Right renal cortex interstitium (tissue), 3 donors: ENCODE measurements around the gene CDH8. TPM values are rescaled to one million over a fixed set of nuclear protein-coding genes. Genes with fewer than 3 reads are reported as not detected.
"Not testable (repeated sequence)": the region's sequence is repeated elsewhere in the genome, so short reads cannot be mapped to it uniquely, and the experiment has no call there.

ENCODE experiments used
- DNase-seq, 3 donors: peaks; one replicate each; pipeline ENCODE4 v3.0.0-alpha.2; 2013; ENCODE audit warnings: low read depth in 3 of 3, low spot score in 2 of 3
- polyA plus RNA-seq, 3 donors: library from polyadenylated mRNA; unstranded; fragments of 120-200 nt; gene quantifications; one replicate each; pipeline ENCODE4 v1.2.1, GENCODE V29; 2013; ENCODE audit not compliant: insufficient read length in 3 of 3

Gene CDH8
- polyA plus RNA-seq, 3 donors = 4.4 to 5.5 (median 5.2) TPM

DNA sequence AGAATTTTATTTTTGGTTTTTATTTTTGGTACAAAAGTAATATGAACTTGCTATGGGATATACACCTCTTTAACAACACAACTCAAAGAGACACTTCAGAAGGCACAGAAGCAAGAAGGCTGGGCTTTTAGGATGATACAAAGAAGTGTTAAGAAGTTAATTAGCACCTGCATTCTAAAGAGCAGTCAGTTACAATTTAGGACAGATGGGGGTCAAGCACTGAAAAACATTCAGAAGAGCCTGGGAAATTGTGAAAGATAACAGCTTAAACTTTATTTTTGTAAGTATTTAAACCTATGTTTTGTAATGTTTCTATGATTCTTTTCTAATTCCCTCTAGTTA, 163.5 kb downstream of the CDH8 start:
- no peak for DNase-seq

DNA sequence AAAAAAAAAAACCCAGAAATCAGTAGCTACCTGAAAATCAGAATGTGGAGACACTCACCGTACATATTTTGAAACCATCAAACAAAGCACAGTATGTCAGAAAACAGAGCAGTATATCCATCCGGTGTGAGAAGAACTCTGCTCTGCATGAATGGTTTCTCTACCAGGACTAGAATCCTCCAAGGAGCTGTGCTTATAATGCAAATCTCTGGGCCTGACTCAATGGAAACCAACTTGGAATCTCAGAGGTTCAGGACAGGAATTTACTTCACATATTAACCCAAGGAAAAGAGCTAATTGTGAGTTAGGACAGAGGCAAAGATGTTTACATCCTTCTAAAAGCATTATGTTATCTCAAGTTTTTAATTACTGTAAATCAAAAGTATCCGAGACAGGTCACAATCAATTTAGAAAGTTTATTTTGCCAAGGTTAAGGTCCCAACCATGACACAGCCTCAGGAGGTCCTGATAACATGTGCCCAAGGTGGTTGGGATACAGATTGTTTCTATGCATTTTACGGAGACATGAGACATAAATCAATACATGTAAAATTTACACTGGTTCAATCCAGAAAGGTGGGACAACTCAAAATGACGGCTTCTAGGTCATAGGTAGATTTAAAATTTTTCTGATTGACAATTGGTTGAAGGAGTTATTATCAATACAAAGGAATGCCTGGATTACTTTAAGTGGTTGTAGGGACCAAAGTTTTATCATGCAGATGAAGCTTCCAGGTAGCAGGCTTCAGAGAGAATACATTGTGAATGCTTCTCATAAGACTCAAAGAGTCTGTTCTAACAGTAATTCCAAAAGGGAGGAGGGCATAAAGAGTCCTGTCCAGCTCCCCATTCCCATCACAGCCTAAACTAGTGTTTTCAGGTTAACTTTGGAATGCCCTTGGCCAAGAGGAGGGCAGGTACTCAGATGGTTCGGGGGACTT, 164.1 kb downstream of the CDH8 start:
- no peak for DNase-seq

DNA sequence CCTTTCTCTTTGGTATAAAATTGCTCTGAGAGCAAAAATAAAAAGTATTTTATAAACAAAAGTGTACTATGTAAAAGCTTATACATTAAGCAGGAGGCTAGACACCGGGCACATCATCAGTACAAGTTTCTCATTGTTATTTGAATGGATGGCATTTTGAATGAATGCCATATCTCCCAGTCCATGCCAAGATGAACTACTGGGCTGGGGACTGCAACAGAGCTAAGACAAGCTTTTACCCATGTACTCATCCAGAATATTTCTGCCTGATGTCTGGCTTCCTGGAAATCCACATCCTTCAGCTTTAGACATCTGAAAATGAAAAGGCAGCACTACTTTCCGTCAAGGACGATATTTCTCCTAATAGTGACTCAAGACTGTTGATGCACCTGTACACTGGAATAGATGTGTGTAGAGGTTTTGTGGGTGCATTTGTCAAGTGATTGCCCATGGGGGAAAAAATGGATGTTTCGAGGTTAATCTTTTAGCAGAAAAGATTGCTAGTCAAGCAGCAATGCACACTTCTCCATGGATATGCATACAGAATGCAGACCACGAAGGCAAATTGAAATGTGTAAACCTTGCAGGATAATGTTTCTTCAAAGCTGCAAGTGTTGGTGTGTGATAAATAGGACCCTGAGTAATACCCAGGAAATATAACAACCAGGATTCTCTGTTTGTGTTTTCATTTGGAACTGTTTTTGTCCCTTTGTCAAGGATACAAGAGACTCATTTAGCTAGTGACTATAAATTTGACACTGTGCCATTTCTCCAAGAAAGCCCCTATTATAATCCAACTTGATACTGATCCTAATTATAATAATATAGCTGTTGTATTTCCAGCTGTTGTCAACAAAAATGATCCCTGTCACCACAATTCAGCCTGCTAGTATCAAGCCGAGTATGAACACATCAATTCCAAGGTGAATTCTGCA, 173.8 kb downstream of the CDH8 start:
- DNase-seq = no peak

DNA sequence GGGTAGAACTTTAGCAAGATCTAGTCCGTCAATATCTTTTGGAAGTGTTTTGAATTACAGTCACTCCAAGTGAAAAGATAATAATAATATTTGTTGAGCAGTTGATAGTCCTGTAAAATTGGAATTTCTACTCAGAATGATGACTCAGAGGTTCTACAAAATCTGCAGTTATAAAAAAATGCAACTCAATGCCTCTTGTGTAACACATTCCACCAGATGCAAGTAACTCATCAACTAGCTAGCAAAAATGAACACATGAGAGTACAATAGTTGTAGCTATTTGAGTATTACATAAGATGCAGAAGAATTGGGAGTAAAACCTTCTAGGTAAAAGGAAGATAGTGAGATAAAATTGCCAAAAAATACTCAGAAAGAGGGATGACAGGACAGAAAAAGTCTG, 177.2 kb downstream of the CDH8 start:
- no peak for DNase-seq

DNA sequence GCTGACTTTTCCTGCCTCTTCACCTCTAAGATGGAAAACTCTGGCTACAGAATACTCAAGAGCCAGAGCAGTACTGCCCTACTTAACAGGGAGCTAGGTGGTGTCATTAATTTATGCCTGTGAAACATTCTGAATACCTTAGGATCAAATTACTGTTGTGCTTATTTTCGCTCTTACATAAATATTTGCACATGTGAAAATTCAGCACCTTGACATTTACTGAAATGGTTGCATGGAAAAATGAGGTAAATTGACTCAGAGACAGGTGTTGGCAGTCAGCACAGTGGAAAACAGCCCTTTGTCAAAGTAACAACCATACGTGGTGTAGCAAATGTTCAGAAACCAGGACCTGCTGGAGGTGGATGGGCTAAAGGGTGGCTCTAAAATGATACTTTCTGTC, 193.6 kb downstream of the CDH8 start:
- no peak for DNase-seq

DNA sequence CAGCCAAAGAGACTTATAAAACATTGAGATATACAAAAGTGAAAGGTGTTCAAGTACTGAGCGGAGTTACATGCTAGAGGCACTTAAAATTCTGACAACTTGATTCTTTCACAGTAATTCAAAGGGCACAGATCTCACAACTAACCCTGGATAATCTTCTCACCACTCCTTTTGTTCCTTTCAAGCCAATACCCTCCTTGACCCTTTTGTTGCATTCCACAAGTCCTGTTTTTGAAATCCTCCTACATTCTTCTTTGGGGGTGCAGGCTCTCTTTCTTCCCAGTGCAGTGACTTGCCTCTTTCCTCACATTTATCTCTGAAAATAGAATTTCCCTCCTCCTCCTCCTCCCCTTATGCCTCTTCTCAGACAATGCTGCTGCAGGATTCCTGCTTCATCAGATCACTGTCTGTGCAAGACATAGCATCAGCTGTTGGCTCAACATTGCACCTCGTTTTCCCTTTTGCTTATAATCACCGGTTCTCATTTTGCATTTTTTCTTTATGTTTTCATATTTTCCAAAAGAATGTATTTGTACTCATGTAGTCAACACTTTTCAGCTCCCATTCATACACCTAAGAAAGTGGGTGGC, 199.3 kb downstream of the CDH8 start:
- no peak for DNase-seq

DNA sequence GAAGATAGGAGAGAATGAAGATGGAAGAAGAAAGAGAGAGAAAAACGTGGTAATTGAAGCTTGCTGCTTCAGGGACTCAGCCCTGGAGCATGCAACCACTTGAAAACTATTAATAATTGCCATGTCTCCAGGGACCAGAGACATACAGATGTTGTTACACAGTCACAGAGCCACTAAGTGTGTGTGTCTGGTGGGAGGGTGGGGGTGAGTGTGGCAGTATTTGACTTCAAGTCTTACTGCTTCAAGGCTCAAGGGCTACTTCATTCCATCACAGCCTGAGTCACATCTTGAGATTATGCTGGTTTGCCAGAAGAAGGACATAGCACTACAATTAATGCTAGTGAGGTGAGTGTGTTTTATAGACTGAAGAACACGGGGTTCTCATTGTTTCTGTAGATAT, 202.2 kb downstream of the CDH8 start:
- DNase-seq = no peak

DNA sequence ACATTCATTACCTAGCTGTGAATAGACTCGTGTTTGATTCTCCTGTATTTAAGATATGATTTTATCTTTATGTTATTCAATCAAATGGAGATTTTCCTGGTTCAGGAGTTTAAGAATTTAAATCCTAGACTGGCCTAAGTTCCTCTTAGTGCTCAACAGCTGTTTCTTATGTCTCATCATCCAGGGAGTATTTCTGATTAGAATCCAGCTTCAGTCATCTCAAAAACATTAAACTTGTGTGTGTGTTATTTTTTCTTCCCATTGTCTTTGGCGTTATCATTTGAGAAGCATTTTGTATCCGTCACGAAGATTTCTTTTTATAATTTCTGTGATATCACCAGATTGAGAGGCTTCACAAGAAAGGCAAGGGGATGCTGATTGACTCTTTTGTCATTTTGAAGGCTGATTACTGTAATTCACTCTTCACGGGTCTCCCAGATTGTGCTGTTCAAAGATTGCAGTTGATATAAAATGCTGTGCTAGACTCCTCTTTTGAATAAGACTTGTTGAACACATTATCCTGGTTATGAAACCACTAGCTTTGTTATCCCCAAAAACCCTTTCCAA, 204.8 kb downstream of the CDH8 start:
- no peak for DNase-seq

DNA sequence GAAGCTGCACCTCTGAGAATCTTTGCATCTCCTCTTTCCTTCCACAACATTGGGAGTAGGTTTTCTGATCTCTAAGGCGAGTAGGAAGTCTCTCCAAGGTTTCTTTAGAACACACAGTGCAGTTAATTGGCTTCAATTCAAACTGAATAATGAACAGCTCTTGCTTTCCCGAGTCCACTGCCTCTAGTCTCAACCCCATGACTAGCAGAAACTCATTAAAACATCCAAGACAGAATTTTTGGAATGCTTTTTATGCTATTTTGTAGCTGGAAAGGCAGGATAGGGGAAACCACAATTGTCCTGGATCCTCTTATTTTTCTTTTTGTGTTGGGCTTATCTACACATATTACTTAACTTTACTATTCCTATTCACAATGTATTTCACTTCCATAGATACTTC, 206.6 kb downstream of the CDH8 start:
- no peak for DNase-seq

DNA sequence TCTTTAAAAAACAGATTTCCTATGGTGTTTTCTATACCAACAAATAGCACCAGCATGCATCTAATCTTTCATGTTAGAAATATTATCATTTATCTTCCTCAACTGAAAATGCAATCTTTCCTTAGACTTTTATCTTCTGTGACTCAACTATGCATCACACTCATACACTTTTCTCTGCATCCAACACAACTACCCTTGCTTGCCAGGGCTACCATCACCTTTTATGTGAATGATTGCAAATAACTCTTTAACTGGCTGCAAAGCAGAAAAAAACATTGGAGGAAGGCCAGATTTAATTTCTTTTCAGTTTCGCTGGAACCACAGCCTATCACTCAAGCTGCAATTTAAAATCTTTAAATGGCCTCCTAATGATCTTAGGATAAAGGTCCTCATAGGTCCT, 212.9 kb downstream of the CDH8 start:
- no peak for DNase-seq

DNA sequence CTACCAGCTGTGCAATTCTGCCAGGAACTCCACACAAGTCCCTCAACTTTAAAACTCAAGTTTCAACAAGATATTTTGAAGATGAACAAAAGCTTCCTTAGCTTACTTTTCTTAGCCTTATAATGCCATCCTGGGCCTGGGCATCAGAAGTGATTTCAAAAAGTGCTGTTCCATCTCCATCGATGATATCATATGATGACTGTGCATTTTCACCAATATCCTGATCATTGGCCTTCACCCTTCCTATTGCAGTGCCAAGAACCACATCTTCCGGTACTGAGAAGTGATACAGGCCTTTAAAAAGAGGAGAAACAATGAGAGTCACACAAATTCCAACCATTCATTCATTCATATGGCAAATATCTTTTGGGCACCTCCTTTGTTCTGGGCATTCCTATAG, 215.4 kb downstream of the CDH8 start:
- DNase-seq = no peak

DNA sequence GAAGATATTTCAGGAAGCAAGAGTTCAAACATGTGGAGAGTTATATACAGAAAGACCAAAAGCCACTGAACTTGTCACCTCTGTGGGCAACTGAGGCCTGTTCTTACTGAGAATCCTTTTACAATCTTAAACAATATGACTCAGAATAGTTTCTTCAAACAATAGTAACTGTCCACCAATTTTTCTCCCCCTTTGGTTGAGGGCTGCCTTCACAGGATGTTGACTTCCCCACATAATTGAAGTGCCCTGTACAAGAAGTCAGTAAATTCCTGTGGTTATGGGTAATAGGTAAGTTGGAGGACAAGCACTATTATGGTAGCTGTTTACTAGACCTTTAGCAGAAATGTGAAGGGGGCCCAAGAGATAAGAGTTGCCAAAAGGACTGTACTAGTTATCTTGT, 215.8 kb downstream of the CDH8 start:
- DNase-seq = no peak

DNA sequence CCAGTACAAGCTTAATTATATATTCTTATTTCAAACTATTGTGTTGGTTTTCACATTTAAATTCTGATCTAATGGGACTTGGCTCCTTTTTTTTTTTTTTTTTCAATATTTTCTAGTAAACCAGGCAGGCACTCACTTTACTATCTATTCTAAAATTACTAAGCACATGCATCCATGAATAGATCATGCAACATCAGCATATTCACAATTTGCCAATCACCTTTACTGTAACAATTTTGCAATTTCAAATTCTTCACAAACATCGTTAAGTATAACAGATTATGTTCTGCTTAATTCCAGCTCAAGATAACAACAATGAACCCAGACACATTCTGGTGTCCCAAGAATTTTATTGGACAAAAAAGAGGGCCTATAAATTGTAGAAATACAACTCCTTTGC, 217.4 kb downstream of the CDH8 start:
- DNase-seq = no peak

DNA sequence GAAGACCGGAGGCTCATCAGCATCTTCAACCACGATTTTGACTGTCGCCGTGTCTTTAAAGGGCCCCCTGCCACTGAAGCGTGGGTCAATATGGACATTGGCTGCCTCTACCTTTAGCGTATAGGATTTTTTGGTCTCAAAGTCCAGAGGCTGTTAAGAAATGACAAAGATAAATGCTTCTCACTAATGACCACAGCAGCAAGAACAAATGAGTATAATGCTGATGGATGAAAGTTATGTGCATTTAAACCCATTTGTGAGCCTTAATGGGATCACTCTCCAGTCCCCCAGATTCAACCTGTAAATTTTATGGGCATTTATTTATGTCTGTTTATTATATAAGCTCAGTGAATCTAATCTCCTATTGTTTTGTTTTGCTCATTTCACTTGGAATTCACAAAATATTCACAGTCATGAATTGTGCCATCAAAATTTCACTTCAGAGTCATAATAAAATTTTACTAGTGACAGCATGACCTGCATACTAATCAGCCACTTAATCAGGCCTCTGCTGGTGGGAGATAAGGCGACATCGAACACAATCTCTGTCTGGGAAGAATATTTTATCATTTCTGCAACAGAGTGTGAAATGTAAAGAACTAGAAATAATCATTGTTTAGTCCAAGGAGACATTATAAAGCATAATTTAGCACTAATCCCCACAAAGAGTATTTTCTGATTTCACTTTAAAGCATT, 218.5 kb downstream of the CDH8 start:
- no peak for DNase-seq

DNA sequence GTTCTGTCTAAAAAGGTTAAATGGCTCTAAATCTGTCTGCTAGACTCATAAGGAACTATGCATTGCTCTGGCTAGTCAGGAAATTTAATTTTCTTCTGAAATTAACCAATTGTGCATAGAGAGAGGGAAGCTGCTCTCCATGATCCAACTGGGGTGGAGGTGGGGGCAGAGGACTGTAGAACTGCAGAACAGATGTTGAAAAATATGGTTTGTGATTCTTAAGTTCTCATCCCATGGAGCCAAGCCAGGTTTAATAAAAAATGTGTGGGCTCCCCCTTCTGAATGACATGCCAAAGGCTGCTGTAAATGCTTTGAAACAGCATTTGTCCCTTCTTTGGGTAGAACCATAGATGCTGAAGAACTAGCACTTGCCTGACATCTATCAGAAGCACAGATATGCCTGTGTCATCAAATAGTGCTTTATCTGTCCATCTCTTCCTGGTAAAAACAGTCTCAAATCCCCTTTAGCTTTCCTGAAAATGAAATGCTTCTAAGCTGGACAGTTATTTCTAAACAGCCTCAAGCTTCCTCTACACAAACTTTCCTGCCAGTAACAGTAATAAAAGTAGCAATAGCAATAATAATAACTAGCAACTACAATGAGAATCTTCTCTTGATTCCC, 221.4 kb downstream of the CDH8 start:
- no peak for DNase-seq

DNA sequence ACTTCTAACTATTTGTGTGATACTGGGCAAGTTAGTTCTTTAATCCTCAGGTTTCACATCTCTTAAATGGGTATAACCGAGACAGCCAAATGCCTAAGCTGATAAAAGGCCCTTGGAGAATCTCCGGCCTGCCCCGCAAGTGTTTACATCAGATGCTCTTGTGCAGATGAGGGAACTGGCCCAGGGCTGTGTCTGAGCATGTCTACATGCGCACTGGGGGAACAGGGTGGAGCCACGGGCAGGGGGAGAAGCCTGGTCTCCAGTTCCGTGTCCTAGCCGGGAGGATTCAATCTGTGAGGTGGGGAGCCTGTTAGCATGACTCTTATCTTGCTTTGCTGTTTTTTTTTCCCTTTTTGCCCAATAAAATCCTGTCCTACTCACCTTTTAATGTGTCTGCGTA, 222.9 kb downstream of the CDH8 start:
- no peak for DNase-seq

DNA sequence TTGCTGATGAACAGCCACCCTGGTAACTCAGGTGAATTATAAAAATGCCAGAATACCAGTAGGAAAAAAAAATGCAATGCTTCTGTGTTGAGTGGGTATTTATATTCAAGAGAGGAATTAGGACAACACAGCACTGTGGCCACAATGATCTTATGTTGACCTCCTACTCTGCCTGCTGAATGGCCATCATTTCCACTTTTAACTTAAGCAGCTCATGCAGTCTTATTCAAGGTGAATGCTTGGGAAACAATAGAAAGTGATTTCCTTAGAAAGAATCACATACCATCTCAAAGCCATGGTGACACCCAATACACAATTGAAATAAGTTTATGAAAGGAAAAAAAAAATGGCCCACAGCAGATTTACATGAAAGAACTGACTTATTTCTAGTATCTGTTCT, 224.0 kb downstream of the CDH8 start:
- no peak for DNase-seq

DNA sequence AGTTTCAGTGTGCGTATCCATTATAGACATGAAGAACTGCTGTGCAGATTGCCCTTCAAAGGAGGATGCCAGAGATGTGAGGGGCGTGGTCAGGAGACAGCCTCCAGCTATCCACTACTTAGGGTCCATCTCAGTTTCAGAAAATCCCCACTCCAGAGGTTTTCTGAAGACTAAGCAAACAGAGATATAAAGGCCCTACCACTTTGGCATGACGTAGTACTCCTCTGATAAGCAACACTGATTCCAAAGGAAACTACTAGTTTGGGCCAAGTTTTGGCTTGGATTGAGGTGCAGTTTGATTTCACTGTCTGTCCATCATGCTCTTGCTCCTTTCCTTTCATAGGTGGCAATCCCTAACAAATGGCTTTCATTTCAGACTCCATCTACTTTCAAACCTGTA, 228.7 kb downstream of the CDH8 start:
- no peak for DNase-seq

DNA sequence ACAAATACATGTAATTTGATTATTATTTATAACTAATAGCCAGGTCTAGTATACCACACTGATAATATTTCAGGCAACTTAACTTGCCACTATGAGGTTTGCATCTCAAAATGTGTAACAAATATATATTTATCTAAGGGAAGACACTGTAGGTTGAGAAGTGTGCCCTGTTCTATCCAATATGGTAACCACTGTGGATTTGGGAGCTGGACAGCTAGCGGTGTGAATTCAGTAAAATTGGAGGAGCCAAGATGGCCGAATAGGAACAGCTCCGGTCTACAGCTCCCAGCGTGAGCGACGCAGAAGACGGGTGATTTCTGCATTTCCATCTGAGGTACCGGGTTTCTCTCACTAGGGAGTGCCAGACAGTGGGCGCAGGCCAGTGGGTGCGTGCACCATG, 235.0 kb downstream of the CDH8 start:
- not testable (repeated sequence) for DNase-seq

DNA sequence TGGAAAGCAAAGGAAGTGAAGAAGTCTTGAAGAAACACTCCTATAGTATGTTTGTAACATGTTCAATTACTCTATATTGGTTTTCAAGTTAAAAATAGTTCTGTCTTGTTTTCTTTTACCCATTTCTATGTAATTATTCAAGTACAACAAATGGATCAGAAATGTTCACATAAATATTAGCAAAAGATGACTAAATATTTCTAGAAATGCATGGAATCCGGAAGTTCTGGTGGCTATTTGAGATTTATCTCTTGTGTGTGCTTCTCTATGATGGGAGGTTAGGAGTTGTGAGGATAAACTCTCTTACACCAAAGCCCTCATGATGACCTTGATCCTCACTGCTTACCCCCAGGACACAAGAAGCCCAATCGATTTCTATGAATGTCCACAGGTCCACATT, 237.5 kb downstream of the CDH8 start:
- no peak for DNase-seq
